SHP77 (cell line): ENCODE measurements around the gene OR52A1.
A peak's percentile ranks its signal among the peaks of the same experiment; 100 is the strongest.

Source experiments
- DNase-seq, 2 experiments: peaks; one replicate each; lab custom pipeline; 2025; lab: John Stamatoyannopoulos, UW

Gene OR52A1

GRCh38 chr11:5131584-5132335, 22.8 kb downstream of the OR52A1 start:
- DNase-seq = no peak

- DNase-seq = no peak
These were observed 25.1 kb downstream of the OR52A1 start for GRCh38 chr11:5129457-5129877.

- DNase-seq = no peak
These were observed 29.5 kb downstream of the OR52A1 start for GRCh38 chr11:5124891-5125620.

GRCh38 chr11:5123802-5124521, 30.6 kb downstream of the OR52A1 start:
- peak; percentile 15 to 31 for DNase-seq

- DNase-seq = no peak
These were observed 35.7 kb downstream of the OR52A1 start for GRCh38 chr11:5118893-5119292.

GRCh38 chr11:5117588-5117987, 37.0 kb downstream of the OR52A1 start:
- no peak for DNase-seq

GRCh38 chr11:5115339-5115738, 39.2 kb downstream of the OR52A1 start:
- no peak for DNase-seq

- no peak for DNase-seq
These were observed 47.3 kb downstream of the OR52A1 start for GRCh38 chr11:5107285-5107684.

GRCh38 chr11:5103066-5103465, 51.5 kb downstream of the OR52A1 start:
- DNase-seq = no peak

- no peak for DNase-seq
These were observed 52.3 kb downstream of the OR52A1 start for GRCh38 chr11:5102246-5102645.

GRCh38 chr11:5096011-5096410, 58.5 kb downstream of the OR52A1 start:
- no peak for DNase-seq
